GM20000 (cell line): Measurements from ENCODE around the gene PTN.
"Not testable (repeated sequence)": the region's sequence is repeated elsewhere in the genome, so short reads cannot be mapped to it uniquely, and the experiment has no call there.

Experiments
- DNase-seq: peaks from one replicate; pipeline ENCODE4 v3.0.0; 2012; ENCODE audit warnings: low spot score
- TF ChIP-seq, protein P1 (sequence below): IDR thresholded peaks from 2 replicates; pipeline ENCODE4 v1.5.1; 2012; ENCODE audit warnings: mild to moderate bottlenecking, control low read depth; ENCODE audit errors: extremely low read depth, missing control alignments

Gene PTN

DNA sequence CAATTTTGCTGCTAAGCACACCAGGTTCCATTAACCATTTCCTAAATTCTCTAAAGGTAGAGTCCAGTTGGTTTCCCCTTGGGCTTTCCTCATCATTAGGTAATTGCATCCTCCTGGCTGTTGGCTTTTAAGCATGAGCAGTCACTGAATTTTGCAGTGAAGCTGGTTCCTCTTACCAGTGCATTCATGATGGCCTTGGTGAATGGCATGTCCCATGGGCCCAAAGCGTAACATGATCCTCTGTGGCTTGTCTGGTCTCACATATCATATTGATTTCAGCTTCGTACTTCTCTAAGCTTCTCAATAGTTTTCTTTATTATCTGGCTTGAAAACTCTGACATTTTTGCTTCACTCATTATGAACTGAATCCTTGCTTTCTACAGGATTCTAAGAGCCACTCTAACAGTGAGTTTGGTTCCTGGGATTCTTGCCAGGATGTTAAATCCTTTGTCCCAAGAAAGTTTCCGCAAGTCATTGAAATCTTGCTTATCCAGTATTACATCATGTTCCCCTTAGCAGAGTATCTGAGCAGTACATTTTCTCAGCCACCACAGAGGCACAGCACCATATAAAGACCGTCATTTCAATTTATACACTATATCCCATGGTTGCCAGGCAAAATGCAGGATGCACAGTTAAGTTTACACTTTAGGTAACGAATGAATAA lies 134.2 kb downstream of the PTN start:
- DNase-seq: no peak
- TF ChIP-seq, protein P1, sequence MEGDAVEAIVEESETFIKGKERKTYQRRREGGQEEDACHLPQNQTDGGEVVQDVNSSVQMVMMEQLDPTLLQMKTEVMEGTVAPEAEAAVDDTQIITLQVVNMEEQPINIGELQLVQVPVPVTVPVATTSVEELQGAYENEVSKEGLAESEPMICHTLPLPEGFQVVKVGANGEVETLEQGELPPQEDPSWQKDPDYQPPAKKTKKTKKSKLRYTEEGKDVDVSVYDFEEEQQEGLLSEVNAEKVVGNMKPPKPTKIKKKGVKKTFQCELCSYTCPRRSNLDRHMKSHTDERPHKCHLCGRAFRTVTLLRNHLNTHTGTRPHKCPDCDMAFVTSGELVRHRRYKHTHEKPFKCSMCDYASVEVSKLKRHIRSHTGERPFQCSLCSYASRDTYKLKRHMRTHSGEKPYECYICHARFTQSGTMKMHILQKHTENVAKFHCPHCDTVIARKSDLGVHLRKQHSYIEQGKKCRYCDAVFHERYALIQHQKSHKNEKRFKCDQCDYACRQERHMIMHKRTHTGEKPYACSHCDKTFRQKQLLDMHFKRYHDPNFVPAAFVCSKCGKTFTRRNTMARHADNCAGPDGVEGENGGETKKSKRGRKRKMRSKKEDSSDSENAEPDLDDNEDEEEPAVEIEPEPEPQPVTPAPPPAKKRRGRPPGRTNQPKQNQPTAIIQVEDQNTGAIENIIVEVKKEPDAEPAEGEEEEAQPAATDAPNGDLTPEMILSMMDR: no peak

DNA sequence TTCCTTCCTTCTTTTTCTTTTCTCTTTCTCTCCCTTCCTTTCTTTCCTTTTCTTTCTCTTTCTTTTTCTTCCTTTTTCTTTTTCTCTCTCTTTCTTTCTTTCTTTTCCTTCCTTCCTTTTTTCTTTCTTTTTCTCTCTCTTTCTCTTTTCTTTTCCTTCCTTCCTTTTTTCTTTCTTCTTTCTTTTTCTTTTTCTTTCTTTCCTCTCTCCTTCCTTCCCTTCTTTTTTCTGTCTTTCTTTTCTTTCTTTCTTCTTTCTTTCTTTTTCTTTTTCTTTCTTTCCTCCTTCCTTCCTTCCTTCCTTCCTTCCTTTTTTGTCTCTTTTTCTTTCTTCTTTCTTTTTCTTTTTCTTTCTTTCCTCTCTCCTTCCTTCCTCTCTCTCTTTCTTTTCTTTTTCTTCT lies 136.8 kb downstream of the PTN start:
- no peak for DNase-seq
- TF ChIP-seq, protein P1: no peak

DNA sequence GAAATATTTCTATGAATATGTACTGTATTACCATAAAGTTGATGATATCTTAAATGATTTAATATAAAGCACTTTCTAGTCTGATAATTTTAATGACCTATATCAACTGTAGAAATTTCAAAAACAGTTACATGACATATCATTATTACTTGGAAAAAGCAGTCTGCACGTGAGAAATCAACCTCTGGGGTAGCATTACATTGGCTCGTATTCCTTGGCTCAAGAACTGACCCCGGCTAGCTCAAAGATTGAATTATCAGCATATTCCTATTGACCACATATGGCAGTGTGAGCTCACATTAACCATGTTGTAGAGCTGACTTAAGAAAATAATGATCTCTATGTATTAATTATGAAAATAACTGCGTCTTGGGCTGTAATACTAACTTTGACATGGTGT lies 139.3 kb downstream of the PTN start:
- TF ChIP-seq, protein P1: no peak
- DNase-seq: no peak

DNA sequence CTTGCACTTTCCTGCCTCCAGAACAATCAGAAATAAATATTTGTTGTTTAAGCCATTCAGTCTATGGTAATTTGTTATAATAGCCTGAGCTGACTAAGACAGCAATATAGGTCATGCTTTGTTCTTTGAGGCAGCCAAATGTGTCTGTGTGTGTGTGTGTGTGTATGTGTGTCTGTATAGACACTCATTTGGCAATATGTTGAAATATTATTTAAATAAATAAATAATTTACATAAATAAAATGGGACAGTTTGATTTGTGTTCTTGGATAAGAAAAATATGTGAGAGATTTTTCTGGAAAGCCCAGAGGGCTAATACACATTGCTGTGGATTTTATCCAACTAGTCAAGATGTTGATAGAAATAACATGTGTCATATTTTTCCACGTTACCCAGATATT lies 140.2 kb downstream of the PTN start:
- TF ChIP-seq, protein P1: no peak
- no peak for DNase-seq

DNA sequence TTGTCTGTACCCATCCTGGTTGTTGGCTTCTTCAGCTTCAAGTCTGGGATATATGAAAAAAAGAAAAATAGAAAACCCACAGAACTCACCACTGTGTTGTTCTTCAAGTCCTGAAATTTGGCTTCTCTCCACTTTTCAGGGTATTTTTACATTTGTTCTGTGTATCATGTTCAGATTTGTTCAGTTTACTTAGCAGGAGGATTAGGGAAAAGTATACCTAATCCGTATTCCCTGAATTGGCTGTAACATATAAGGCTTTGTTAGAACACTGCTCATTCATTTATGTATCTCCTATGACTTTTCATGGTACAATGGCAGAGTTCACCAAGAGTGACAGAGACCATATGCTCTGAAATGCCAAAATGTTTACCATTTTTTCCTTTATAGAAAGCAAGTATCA lies 146.9 kb downstream of the PTN start:
- TF ChIP-seq, protein P1: no peak
- no peak for DNase-seq

DNA sequence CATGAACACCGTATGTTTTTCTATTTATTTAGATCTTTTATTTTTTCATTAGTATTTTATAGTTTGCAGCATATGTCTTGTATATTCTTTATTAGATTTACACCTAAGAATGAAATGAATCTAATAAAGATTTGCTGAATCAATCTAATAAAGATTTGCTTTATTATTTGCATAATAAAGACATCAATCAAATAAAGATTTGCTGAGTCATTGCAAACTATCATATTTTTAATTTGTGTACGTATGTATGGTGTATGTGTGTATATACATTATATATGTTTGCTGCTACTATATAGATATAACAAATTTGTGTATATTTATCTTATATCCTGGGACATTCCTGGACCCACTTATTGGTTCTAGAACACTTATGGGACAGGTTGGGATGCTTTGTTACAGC lies 147.5 kb downstream of the PTN start:
- no peak for DNase-seq
- TF ChIP-seq, protein P1: no peak

DNA sequence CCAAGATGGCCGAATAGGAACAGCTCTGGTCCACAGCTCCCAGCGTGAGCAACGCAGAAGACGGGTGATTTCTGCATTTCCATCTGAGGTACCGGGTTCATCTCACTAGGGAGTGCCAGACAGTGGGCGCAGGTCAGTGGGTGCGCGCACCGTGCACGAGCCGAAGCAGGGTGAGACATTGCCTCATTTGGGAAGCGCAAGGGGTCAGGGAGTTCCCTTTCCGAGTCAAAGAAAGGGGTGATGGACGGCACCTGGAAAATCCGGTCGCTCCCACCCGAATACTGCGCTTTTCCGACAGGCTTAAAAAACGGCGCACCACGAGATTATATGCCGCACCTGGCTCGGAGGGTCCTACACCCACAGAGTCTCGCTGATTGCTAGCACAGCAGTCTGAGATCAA lies 161.9 kb downstream of the PTN start:
- DNase-seq: not testable (repeated sequence)
